Measurements from ENCODE around the gene MERTK. TPM values are rescaled to one million over a fixed set of nuclear protein-coding genes. Genes with fewer than 3 reads are reported as not detected.

MERTK gene
- total and polyA plus RNA-seq, 10 of the 15 experiments (the other 5 are each of a cell fraction or from before 2014, with no cell fraction given) = 0.13 to 30.6 (median 0.50) TPM

- ChIA-PET RAD21 (ENCODE audit: unreplicated experiment) (no interaction called here), SMC1A (ENCODE audit: uncharacterized antibody, unreplicated experiment) (interaction anchor here (0.8 to 1.7 kb wide), 6 partner anchors 13 to 40 kb away, joined by 3 to 6 read pairs (median 3); no protein-coding TSS in a partner anchor), POLR2A (interaction anchor here (1.3 kb wide), 1 partner anchor 9 kb away, joined by 4 read pairs; no protein-coding TSS in a partner anchor), CTCF (interaction anchor here (0.6 to 2.0 kb wide), 6 partner anchors 9 to 45 kb away, joined by 3 to 4 read pairs (median 4); no protein-coding TSS in a partner anchor)
- no peak overlapping the region for H3K4me2 ChIP-seq (ENCODE audit: control insufficient read depth, insufficient read depth)
- no peak overlapping the region for H3K9ac ChIP-seq (ENCODE audit: control insufficient read depth, insufficient read depth, low read length)
- intact Hi-C loops (cut with micrococcal nuclease; ENCODE audit: unreplicated experiment) (no loop called here), in situ Hi-C loops (cut with MboI) (no loop called here)
- no peaks in the 10 kb centered on the region for H3K79me2 ChIP-seq (ENCODE audit: control insufficient read depth, insufficient read depth, low read length)
- no peak overlapping the region for H3K27ac ChIP-seq (ENCODE audit: control insufficient read depth, insufficient read depth)
- H3K9me3 ChIP-seq (replicated peaks; ENCODE audit: control insufficient read depth, insufficient read depth, low read length) = no peaks in the 10 kb centered on the region
- no peak overlapping the region for H2AFZ ChIP-seq (ENCODE audit: control insufficient read depth, low read depth, low read length)
- H3K27me3 ChIP-seq (replicated peaks in 1 of 2; ENCODE audit: control insufficient read depth in 2 of 2, insufficient read depth in 2 of 2, low read length in 1 of 2) = no peaks in the 10 kb centered on the region
- no TSS peak for BruUV-seq (replicated peaks)
- H3K4me1 ChIP-seq (ENCODE audit: control insufficient read depth, insufficient read depth, low read length) = no peaks in the 10 kb centered on the region
- FAIRE-seq (no peak), ATAC-seq (no peak), DNase-seq (ENCODE audit: low read depth, low spot score) (no peak)
- H3K4me3 ChIP-seq = no peak overlapping the region
- WGBS (ENCODE audit: insufficient coverage, insufficient replicate concordance, low lambda C conversion rate, missing lambda C conversion rate) = 49% methylated on average over 10 of the region's 10 CpGs
- no peaks in the 10 kb centered on the region for H4K20me1 ChIP-seq (ENCODE audit: control insufficient read depth, insufficient read depth)
- no peaks in the 10 kb centered on the region for H3K36me3 ChIP-seq (ENCODE audit: control insufficient read depth in 2 of 2, insufficient read depth in 2 of 2, low read length in 1 of 2)
- TF ChIP-seq TAF1 (IDR thresholded peaks at IDR 0.05; ENCODE audit: borderline replicate concordance, low read depth, low read length) (no peak), RAD51 (IDR thresholded peaks at IDR 0.05) (no peak), MEF2A (IDR thresholded peaks at IDR 0.05; ENCODE audit: insufficient read depth, low read depth, low read length) (no peak), ATF3 (IDR thresholded peaks at IDR 0.05; ENCODE audit: borderline replicate concordance, extremely low read depth, low read depth, low read length) (no peak), SREBF1 (IDR thresholded peaks at IDR 0.05; ENCODE audit: low read length) (no peak), SMAD1 (IDR thresholded peaks at IDR 0.05; ENCODE audit: low read depth, partially characterized antibody) (no peak), BCLAF1 (IDR thresholded peaks at IDR 0.05) (no peak), HDAC6 (IDR thresholded peaks at IDR 0.05; ENCODE audit: unreplicated experiment) (no peak), RFX5 (IDR thresholded peaks at IDR 0.05; ENCODE audit: low read depth, low read length) (no peak), MYB (IDR thresholded peaks at IDR 0.05; ENCODE audit: borderline replicate concordance, low read depth, low read length) (no peak), IKZF1 (conservative IDR thresholded peaks at IDR 0.05) (no peak), ESRRA (IDR thresholded peaks at IDR 0.05; ENCODE audit: low read length) (no peak)
- TF ChIP-seq, protein P1, sequence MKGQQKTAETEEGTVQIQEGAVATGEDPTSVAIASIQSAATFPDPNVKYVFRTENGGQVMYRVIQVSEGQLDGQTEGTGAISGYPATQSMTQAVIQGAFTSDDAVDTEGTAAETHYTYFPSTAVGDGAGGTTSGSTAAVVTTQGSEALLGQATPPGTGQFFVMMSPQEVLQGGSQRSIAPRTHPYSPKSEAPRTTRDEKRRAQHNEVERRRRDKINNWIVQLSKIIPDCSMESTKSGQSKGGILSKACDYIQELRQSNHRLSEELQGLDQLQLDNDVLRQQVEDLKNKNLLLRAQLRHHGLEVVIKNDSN (IDR thresholded peaks at IDR 0.05; ENCODE audit: borderline replicate concordance, extremely low read length, insufficient read depth, low read depth, low read length) = no peak
- TF ChIP-seq, protein P2, sequence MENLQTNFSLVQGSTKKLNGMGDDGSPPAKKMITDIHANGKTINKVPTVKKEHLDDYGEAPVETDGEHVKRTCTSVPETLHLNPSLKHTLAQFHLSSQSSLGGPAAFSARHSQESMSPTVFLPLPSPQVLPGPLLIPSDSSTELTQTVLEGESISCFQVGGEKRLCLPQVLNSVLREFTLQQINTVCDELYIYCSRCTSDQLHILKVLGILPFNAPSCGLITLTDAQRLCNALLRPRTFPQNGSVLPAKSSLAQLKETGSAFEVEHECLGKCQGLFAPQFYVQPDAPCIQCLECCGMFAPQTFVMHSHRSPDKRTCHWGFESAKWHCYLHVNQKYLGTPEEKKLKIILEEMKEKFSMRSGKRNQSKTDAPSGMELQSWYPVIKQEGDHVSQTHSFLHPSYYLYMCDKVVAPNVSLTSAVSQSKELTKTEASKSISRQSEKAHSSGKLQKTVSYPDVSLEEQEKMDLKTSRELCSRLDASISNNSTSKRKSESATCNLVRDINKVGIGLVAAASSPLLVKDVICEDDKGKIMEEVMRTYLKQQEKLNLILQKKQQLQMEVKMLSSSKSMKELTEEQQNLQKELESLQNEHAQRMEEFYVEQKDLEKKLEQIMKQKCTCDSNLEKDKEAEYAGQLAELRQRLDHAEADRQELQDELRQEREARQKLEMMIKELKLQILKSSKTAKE (IDR thresholded peaks at IDR 0.05; ENCODE audit: low read depth, poor library complexity, severe bottlenecking) = no peak
Measured at GRCh38 chr2:111940333-111941196, 42.2 kb downstream of the MERTK start.

Measured in GM12878 (cell line).